Gastroesophageal sphincter (tissue), 4 donors: ENCODE measurements around the gene HOXC10. TPM values are rescaled to one million over a fixed set of nuclear protein-coding genes. Genes with fewer than 3 reads are reported as not detected.

ENCODE experiments used
- ATAC-seq: fragments of 150-250 bp; one replicate; pipeline ENCODE4 v1.9.1; 2016; ENCODE audit warnings: mild to moderate bottlenecking, moderate library complexity
- H3K27ac ChIP-seq, 4 donors: fragments of 200-600 bp; sonication (generic) in 3 of 4; 1 replicate in 3 of 4; 2 replicates in 1 of 4; pipeline ENCODE4 v1.5.1; 2016 to 2019
- H3K27me3 ChIP-seq: fragments of 200-600 bp; sonication (generic); one replicate; pipeline ENCODE4 v1.5.1; 2019
- H3K36me3 ChIP-seq, 2 donors: fragments of 200-600 bp; sonication (generic); one replicate each; pipeline ENCODE4 v1.5.1; 2019; ENCODE audit warnings: control low read depth in 1 of 2
- H3K4me1 ChIP-seq, 3 donors: fragments of 200-600 bp; sonication (generic); 1 replicate in 2 of 3; 2 replicates in 1 of 3; pipeline ENCODE4 v1.5.1; 2016 to 2019; ENCODE audit warnings: control low read depth in 2 of 3
- H3K4me3 ChIP-seq, 2 donors: fragments of 200-600 bp; sonication (generic); one replicate each; pipeline ENCODE4 v1.5.1; 2019; ENCODE audit warnings: mild to moderate bottlenecking in 1 of 2, moderate library complexity in 1 of 2
- H3K9me3 ChIP-seq, 3 donors: fragments of 200-600 bp; sonication (generic); one replicate each; pipeline ENCODE4 v1.5.1; 2017 to 2019; ENCODE audit warnings: control low read depth in 2 of 3
- CTCF ChIP-seq, 4 experiments: fragments of 200-600 bp in 2 of 4; fragments of 450-650 bp in 2 of 4; sonication (generic) in 1 of 4; IDR thresholded peaks; one replicate each; pipeline ENCODE4 v1.5.1; 2017 to 2019; ENCODE audit warnings: antibody characterized with exemption in 4 of 4, mild to moderate bottlenecking in 2 of 4, moderate library complexity in 2 of 4
- EP300 ChIP-seq: sonication (generic); formaldehyde crosslinking; IDR thresholded peaks from one replicate; pipeline ENCODE4 v1.6.1; 2017; ENCODE audit warnings: antibody characterized with exemption, mild to moderate bottlenecking
- POLR2A ChIP-seq, 2 donors: fragments of 450-650 bp; IDR thresholded peaks; one replicate each; pipeline ENCODE4 v1.6.1; 2017; ENCODE audit warnings: antibody characterized with exemption in 2 of 2, mild to moderate bottlenecking in 2 of 2, moderate library complexity in 1 of 2
- POLR2AphosphoS5 ChIP-seq: sonication (generic); formaldehyde crosslinking; IDR thresholded peaks from one replicate; pipeline ENCODE4 v1.6.1; 2017; ENCODE audit warnings: antibody characterized with exemption
- WGBS, 2 donors: methylation state at CpG; one replicate each; pipeline ENCODE4 v1.1.5; 2018; ENCODE audit warnings: low coverage in 1 of 2; 5-methylcytosine and 5-hydroxymethylcytosine counted together
- total RNA-seq, 4 donors: library from RNA; depleted of rRNA; stranded (reverse); fragments of >200 nt; gene quantifications; one replicate each; pipeline ENCODE4 v1.1.0, GENCODE V29; 2016

Gene HOXC10
- total RNA-seq, 4 donors from 2014 or later = not detected

- peak; percentile 36 for ATAC-seq
- Histone ChIP-seq H3K27me3 (peaks cover 63% of the 10 kb centered on the region), H3K4me3 (peak overlapping the region; percentile 42 to 56), H3K9me3 (peaks cover 0 to 4% (median 0%) of the 10 kb centered on the region in 3 donors), H3K4me1 (peaks cover 0 to 49% (median 10%) of the 10 kb centered on the region in 3 donors), H3K27ac (peak overlapping the region in 2 of 4 donors; percentile 67 to 84), H3K36me3 (no peaks in the 10 kb centered on the region)
- 36 to 77% methylated on average over 7 to 23 of the region's 57 CpGs for WGBS, 2 donors
- TF ChIP-seq CTCF (IDR thresholded peaks at IDR 0.05) (no peak), EP300 (no peak), POLR2A (IDR thresholded peaks at IDR 0.05) (no peak), POLR2AphosphoS5 (no peak)
These were observed 49.2 kb downstream of the HOXC10 start for GRCh38 chr12:54033980-54034784.

- Histone ChIP-seq H3K27me3 (peaks cover 56% of the 10 kb centered on the region), H3K4me1 (peaks cover 0 to 44% (median 10%) of the 10 kb centered on the region in 3 donors), H3K4me3 (peak overlapping the region in 1 of 2 donors; percentile 56), H3K9me3 (peaks cover 0 to 4% (median 0%) of the 10 kb centered on the region in 3 donors), H3K27ac (peak overlapping the region in 2 of 4 donors; percentile 67 to 84), H3K36me3 (no peaks in the 10 kb centered on the region)
- TF ChIP-seq CTCF (IDR thresholded peaks at IDR 0.05) = no peak
- TF ChIP-seq POLR2AphosphoS5 = no peak
- TF ChIP-seq POLR2A (IDR thresholded peaks at IDR 0.05) = no peak
- no peak for TF ChIP-seq EP300
- ATAC-seq = no peak
- 77 to 96% methylated on average over 3 to 4 of the region's 22 CpGs for WGBS, 2 donors
These were observed 49.9 kb downstream of the HOXC10 start for GRCh38 chr12:54034785-54035310.

- no peak overlapping the region for H3K4me3 ChIP-seq
- ATAC-seq = no peak
- H3K27ac ChIP-seq = no peak overlapping the region
- H3K27me3 ChIP-seq = peaks cover 47% of the 10 kb centered on the region
- no peaks in the 10 kb centered on the region for H3K36me3 ChIP-seq
- peaks cover 0 to 4% (median 0%) of the 10 kb centered on the region in 3 donors for H3K9me3 ChIP-seq
- WGBS, 2 donors = 50% methylated on average over 2 of the region's 6 CpGs; no CpG with 5 or more reads in 1 of the 2 donors
- peaks cover 0 to 44% (median 10%) of the 10 kb centered on the region in 3 donors for H3K4me1 ChIP-seq
- TF ChIP-seq POLR2AphosphoS5 (no peak), EP300 (no peak), CTCF (IDR thresholded peaks at IDR 0.05) (no peak), POLR2A (IDR thresholded peaks at IDR 0.05) (no peak)
These were observed 50.8 kb downstream of the HOXC10 start for GRCh38 chr12:54035568-54036264.

- Histone ChIP-seq H3K4me3 (no peak overlapping the region), H3K36me3 (no peaks in the 10 kb centered on the region), H3K4me1 (peaks cover 0 to 44% (median 10%) of the 10 kb centered on the region in 3 donors), H3K9me3 (peaks cover 0 to 4% (median 0%) of the 10 kb centered on the region in 3 donors), H3K27me3 (peaks cover 37% of the 10 kb centered on the region), H3K27ac (no peak overlapping the region)
- TF ChIP-seq EP300 (no peak), CTCF (IDR thresholded peaks at IDR 0.05) (peak in 1 of 4 experiments; percentile 20), POLR2A (IDR thresholded peaks at IDR 0.05) (no peak), POLR2AphosphoS5 (peak; percentile 69)
- ATAC-seq = peak; percentile 9
- WGBS, 2 donors = 74 to 82% methylated on average over 3 of the region's 14 CpGs
These were observed 51.8 kb downstream of the HOXC10 start for GRCh38 chr12:54036620-54037359.
